ENCODE measurements around the gene LEFTY1.

The LEFTY1 gene

GRCh38 chr1:225855503-225856300, 33.2 kb downstream of the LEFTY1 start:
- Histone ChIP-seq H3K4me1 (peaks cover 44 to 78% (median 67%) of the 10 kb centered on the region in 10 experiments), H3K27ac (peak overlapping the region in 10 of 11 experiments; percentile 40 to 84 (median 80); a peak in 20 of 22 replicates), H3K4me2 (peak overlapping the region; percentile 64 to 86 (median 80)), H4K20me1 (no peaks in the 10 kb centered on the region; a peak in 1 of 22 replicates), H3K36me3 (peaks cover 30 to 81% (median 53%) of the 10 kb centered on the region in 11 experiments), H3K9ac (peak overlapping the region; percentile 34 to 77 (median 70)), H3K4me3 (peak overlapping the region in 8 of 10 experiments; percentile 8 to 44 (median 32); a peak in 12 of 20 replicates), H3K9me3 (replicated peaks in 1 of 11) (peaks cover 0 to 7% (median 5%) of the 10 kb centered on the region in 11 experiments; a peak in 14 of 22 replicates), H3K27me3 (no peaks in the 10 kb centered on the region)
- TF ChIP-seq Cebpa-rat (IDR thresholded peaks at IDR 0.05) = no peak

- no peak overlapping the region for H3K4me3 ChIP-seq
- peaks cover 0 to 14% (median 10%) of the 10 kb centered on the region in 11 experiments; a peak in 14 of 22 replicates for H3K9me3 ChIP-seq (replicated peaks in 1 of 11)
- peak overlapping the region; percentile 60 to 88 (median 75) for H3K4me2 ChIP-seq
- peaks cover 0 to 5% (median 0%) of the 10 kb centered on the region in 11 experiments; a peak in 3 of 22 replicates for H4K20me1 ChIP-seq
- H3K4me1 ChIP-seq = peaks cover 62 to 96% (median 89%) of the 10 kb centered on the region in 10 experiments
- no peak for TF ChIP-seq Cebpa-rat (IDR thresholded peaks at IDR 0.05)
- no peaks in the 10 kb centered on the region for H3K27me3 ChIP-seq
- H3K9ac ChIP-seq = 0 out of 22 replicates have a peak overlapping the region, but pooled peaks of 1 of the 11 experiments have one; percentile 27
- H3K36me3 ChIP-seq = peaks cover 23 to 70% (median 44%) of the 10 kb centered on the region in 11 experiments; a peak in 21 of 22 replicates
- peak overlapping the region in 2 of 11 experiments; percentile 64 to 70; a peak in 2 of 22 replicates for H3K27ac ChIP-seq
Observed at GRCh38 chr1:225853441-225853840, 35.5 kb downstream of the LEFTY1 start.

GRCh38 chr1:225852413-225853124, 36.4 kb downstream of the LEFTY1 start:
- peak overlapping the region; percentile 60 to 88 (median 75) for H3K4me2 ChIP-seq
- peak overlapping the region in 9 of 11 experiments; percentile 28 to 70 (median 58); a peak in 17 of 22 replicates for H3K27ac ChIP-seq
- H3K9ac ChIP-seq = peak overlapping the region in 7 of 11 experiments; percentile 1 to 51 (median 26); a peak in 10 of 22 replicates
- H4K20me1 ChIP-seq = peaks cover 0 to 14% (median 0%) of the 10 kb centered on the region in 11 experiments; a peak in 4 of 22 replicates
- no peak for TF ChIP-seq Cebpa-rat (IDR thresholded peaks at IDR 0.05)
- peaks cover 71 to 100% (median 95%) of the 10 kb centered on the region in 10 experiments for H3K4me1 ChIP-seq
- H3K36me3 ChIP-seq = peaks cover 23 to 64% (median 44%) of the 10 kb centered on the region in 11 experiments; a peak in 21 of 22 replicates
- no peaks in the 10 kb centered on the region for H3K27me3 ChIP-seq
- H3K4me3 ChIP-seq = peak overlapping the region in 1 of 10 experiments; percentile 3; a peak in 1 of 20 replicates
- peaks cover 0 to 14% (median 10%) of the 10 kb centered on the region in 11 experiments; a peak in 14 of 22 replicates for H3K9me3 ChIP-seq (replicated peaks in 1 of 11)

GRCh38 chr1:225851805-225852204, 37.1 kb downstream of the LEFTY1 start:
- peak overlapping the region; percentile 60 to 88 (median 75) for H3K4me2 ChIP-seq
- peaks cover 26 to 64% (median 45%) of the 10 kb centered on the region in 11 experiments for H3K36me3 ChIP-seq
- TF ChIP-seq Cebpa-rat (IDR thresholded peaks at IDR 0.05) = no peak
- peaks cover 78 to 100% (median 96%) of the 10 kb centered on the region in 10 experiments for H3K4me1 ChIP-seq
- H3K9me3 ChIP-seq (replicated peaks in 1 of 11) = peaks cover 0 to 14% (median 10%) of the 10 kb centered on the region in 11 experiments; a peak in 14 of 22 replicates
- H3K4me3 ChIP-seq = no peak overlapping the region
- peak overlapping the region in 7 of 11 experiments; percentile 1 to 51 (median 26); a peak in 9 of 22 replicates for H3K9ac ChIP-seq
- H3K27ac ChIP-seq = peak overlapping the region in 9 of 11 experiments; percentile 28 to 70 (median 58); a peak in 18 of 22 replicates
- peaks cover 0 to 20% (median 0%) of the 10 kb centered on the region in 11 experiments; a peak in 6 of 22 replicates for H4K20me1 ChIP-seq
- H3K27me3 ChIP-seq = no peaks in the 10 kb centered on the region

DNA sequence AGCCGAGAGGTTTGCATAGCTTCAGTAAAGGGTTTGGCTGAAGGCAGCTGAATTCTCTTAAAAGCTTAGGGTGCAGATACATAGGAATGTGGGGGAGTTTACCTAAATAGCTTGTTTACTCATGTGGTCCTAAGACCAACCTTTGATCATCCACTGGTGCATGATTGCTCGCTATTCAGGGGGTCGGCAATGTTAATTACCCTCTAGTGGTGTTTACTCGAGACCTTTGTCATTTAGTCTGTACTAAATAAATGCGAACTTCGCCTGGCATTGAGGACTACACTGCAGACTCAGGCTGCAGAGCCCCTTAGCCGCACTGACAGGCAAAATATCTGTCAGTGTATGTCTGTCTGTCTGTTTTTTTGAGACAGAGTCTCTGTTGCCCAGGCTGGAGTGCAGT, 38.6 kb downstream of the LEFTY1 start:
- Histone ChIP-seq H3K4me2 (peak overlapping the region in 9 of 11 experiments; percentile 71 to 91 (median 86); a peak in 13 of 22 replicates), H3K4me1 (peaks cover 64 to 99% (median 92%) of the 10 kb centered on the region in 10 experiments), H3K4me3 (no peak overlapping the region), H3K9ac (no peak overlapping the region), H3K27me3 (no peaks in the 10 kb centered on the region), H3K27ac (no peak overlapping the region; a peak in 1 of 22 replicates), H3K36me3 (peaks cover 36 to 66% (median 51%) of the 10 kb centered on the region in 11 experiments), H3K9me3 (replicated peaks in 1 of 11) (peaks cover 0 to 14% (median 10%) of the 10 kb centered on the region in 11 experiments; a peak in 14 of 22 replicates), H4K20me1 (peaks cover 0 to 29% (median 0%) of the 10 kb centered on the region in 11 experiments; a peak in 6 of 22 replicates)
- TF ChIP-seq Cebpa-rat (IDR thresholded peaks at IDR 0.05) = no peak

GRCh38 chr1:225849925-225850324, 39.0 kb downstream of the LEFTY1 start:
- peaks cover 33 to 61% (median 49%) of the 10 kb centered on the region in 11 experiments for H3K36me3 ChIP-seq
- no peak for TF ChIP-seq Cebpa-rat (IDR thresholded peaks at IDR 0.05)
- H3K27me3 ChIP-seq = no peaks in the 10 kb centered on the region
- peaks cover 0 to 29% (median 0%) of the 10 kb centered on the region in 11 experiments; a peak in 6 of 22 replicates for H4K20me1 ChIP-seq
- peaks cover 62 to 95% (median 88%) of the 10 kb centered on the region in 10 experiments for H3K4me1 ChIP-seq
- peak overlapping the region; percentile 71 to 91 (median 86) for H3K4me2 ChIP-seq
- H3K27ac ChIP-seq = peak overlapping the region in 4 of 11 experiments; percentile 10 to 55 (median 46); a peak in 5 of 22 replicates
- no peak overlapping the region for H3K4me3 ChIP-seq
- H3K9me3 ChIP-seq (replicated peaks in 1 of 11) = peaks cover 0 to 14% (median 10%) of the 10 kb centered on the region in 11 experiments; a peak in 14 of 22 replicates
- 0 out of 22 replicates have a peak overlapping the region, but pooled peaks of 1 of the 11 experiments have one; percentile 65 for H3K9ac ChIP-seq

- peak overlapping the region in 10 of 11 experiments; percentile 13 to 65 (median 52); a peak in 18 of 22 replicates for H3K9ac ChIP-seq
- H3K27ac ChIP-seq = peak overlapping the region in 10 of 11 experiments; percentile 31 to 63 (median 54); a peak in 17 of 22 replicates
- no peaks in the 10 kb centered on the region for H3K27me3 ChIP-seq
- H3K4me2 ChIP-seq = peak overlapping the region; percentile 71 to 91 (median 86)
- H3K36me3 ChIP-seq = peaks cover 20 to 52% (median 39%) of the 10 kb centered on the region in 11 experiments
- H3K4me1 ChIP-seq = peaks cover 55 to 79% (median 73%) of the 10 kb centered on the region in 10 experiments
- TF ChIP-seq Cebpa-rat (IDR thresholded peaks at IDR 0.05) = no peak
- H4K20me1 ChIP-seq = peaks cover 0 to 29% (median 0%) of the 10 kb centered on the region in 11 experiments; a peak in 6 of 22 replicates
- H3K4me3 ChIP-seq = peak overlapping the region in 4 of 10 experiments; percentile 3 to 36 (median 27); a peak in 6 of 20 replicates
- H3K9me3 ChIP-seq (replicated peaks in 1 of 11) = peaks cover 0 to 14% (median 10%) of the 10 kb centered on the region in 11 experiments; a peak in 14 of 22 replicates
Observed at GRCh38 chr1:225848030-225848955, 40.7 kb downstream of the LEFTY1 start.

Data from BLaER1 treated with 17β-estradiol and CSF1 and Interleukin-3, amounts not matched to agents 10 nM and 100 nM (cell line).